Fibroblast of the aortic adventitia (primary cell): ENCODE results near the gene ARHGAP15. TPM values are rescaled to one million over a fixed set of nuclear protein-coding genes. Genes with fewer than 3 reads are reported as not detected.

Experiments
- DNase-seq: peaks from one replicate; pipeline ENCODE4 v3.0.0-alpha.2; 2010; ENCODE audit warnings: low read depth
- H3K4me3 ChIP-seq: 2 replicates; pipeline ENCODE4 v1.5.1; 2011; ENCODE audit warnings: low read depth, mild to moderate bottlenecking, control low read depth, low read length, moderate library complexity
- CTCF ChIP-seq: IDR thresholded peaks from 2 replicates; pipeline ENCODE4 v1.5.1; 2011; ENCODE audit warnings: mild to moderate bottlenecking, low read length, control low read depth, inconsistent platforms; ENCODE audit not compliant: insufficient read depth
- total RNA-seq: library from RNA; depleted of rRNA; stranded (reverse); fragments of >200 nt; gene quantifications from 2 replicates; pipeline ENCODE4 v1.2.3, GENCODE V29; 2012; ENCODE audit warnings: low replicate concordance

The ARHGAP15 gene
- total RNA-seq, 1 donor: not detected

GRCh38 chr2:143697744-143698143, 568.5 kb downstream of the ARHGAP15 start:
- no peak for TF ChIP-seq CTCF
- no peak overlapping the region for H3K4me3 ChIP-seq
- DNase-seq: no peak

- TF ChIP-seq CTCF: no peak
- DNase-seq: no peak
- no peak overlapping the region for H3K4me3 ChIP-seq
Observed at GRCh38 chr2:143698352-143698751, 569.1 kb downstream of the ARHGAP15 start.

GRCh38 chr2:143698888-143699570, 569.8 kb downstream of the ARHGAP15 start:
- no peak overlapping the region for H3K4me3 ChIP-seq
- TF ChIP-seq CTCF: no peak
- DNase-seq: no peak

GRCh38 chr2:143700865-143701264, 571.6 kb downstream of the ARHGAP15 start:
- no peak for TF ChIP-seq CTCF
- peak; percentile 40 for DNase-seq

GRCh38 chr2:143701785-143702184, 572.6 kb downstream of the ARHGAP15 start:
- no peak overlapping the region for H3K4me3 ChIP-seq
- TF ChIP-seq CTCF: no peak
- no peak for DNase-seq

More at GRCh38 chr2:143700865-143701264, 571.6 kb downstream of the ARHGAP15 start:
- H3K4me3 ChIP-seq: no peak overlapping the region

- H3K4me3 ChIP-seq: no peak overlapping the region
- TF ChIP-seq CTCF: no peak
- no peak for DNase-seq
Observed at GRCh38 chr2:143702931-143703330, 573.7 kb downstream of the ARHGAP15 start.
